Keratinocyte (primary cell): ENCODE data around the gene ESR2. TPM values are rescaled to one million over a fixed set of nuclear protein-coding genes. Genes with fewer than 3 reads are reported as not detected.

Source experiments
- DNase-seq: peaks from one replicate; pipeline ENCODE4 v3.0.0-alpha.2; 2011; ENCODE audit warnings: low read depth, missing footprints, low spot score
- FAIRE-seq: peaks from 2 replicates; lab custom pipeline; 2011; peaks lifted over from hg19 to GRCh38; lab: Jason Lieb, UNC
- H2AFZ ChIP-seq: 2 replicates; pipeline ENCODE4 v1.6.0; 2012; ENCODE audit warnings: low read length, control low read depth, inconsistent platforms; ENCODE audit not compliant: control insufficient read depth
- H3K27ac ChIP-seq: 2 replicates; pipeline ENCODE4 v1.5.1; 2011; ENCODE audit warnings: low read length; ENCODE audit not compliant: control insufficient read depth, insufficient read depth
- H3K27me3 ChIP-seq: 3 replicates; pipeline ENCODE4 v1.6.0; 2011; ENCODE audit warnings: low read length; ENCODE audit not compliant: control insufficient read depth, insufficient read depth; ENCODE audit errors: extremely low read depth
- H3K36me3 ChIP-seq, 2 experiments: 2 replicates in 1 of 2; 3 replicates in 1 of 2; pipeline ENCODE4 v1.5.1; 2011; ENCODE audit warnings: low read length in 2 of 2, mild to moderate bottlenecking in 1 of 2; ENCODE audit not compliant: control insufficient read depth in 2 of 2, insufficient read depth in 2 of 2; ENCODE audit errors: extremely low read depth in 1 of 2
- H3K4me1 ChIP-seq: 3 replicates; pipeline ENCODE4 v1.5.1; 2011; ENCODE audit warnings: low read length; ENCODE audit not compliant: control insufficient read depth, insufficient read depth; ENCODE audit errors: extremely low read depth
- H3K4me2 ChIP-seq: 3 replicates; pipeline ENCODE4 v1.6.0; 2011; ENCODE audit warnings: low read depth, low read length; ENCODE audit not compliant: control insufficient read depth, insufficient read depth; ENCODE audit errors: extremely low read depth
- H3K4me3 ChIP-seq, 3 experiments: fragments of 200-600 bp in 1 of 3; sonication (generic) in 1 of 3; 2 replicates in 2 of 3; 3 replicates in 1 of 3; pipeline ENCODE4 v1.5.1; 2011 to 2016; ENCODE audit warnings: low read length in 3 of 3, mild to moderate bottlenecking in 3 of 3, control low read depth in 2 of 3, inconsistent platforms in 1 of 3, low read depth in 1 of 3, mixed read lengths in 1 of 3, mixed run types in 1 of 3, moderate library complexity in 1 of 3; ENCODE audit not compliant: control insufficient read depth in 2 of 3, insufficient read depth in 2 of 3; ENCODE audit errors: extremely low read depth in 1 of 3
- H3K79me2 ChIP-seq: 2 replicates; pipeline ENCODE4 v1.6.0; 2012; ENCODE audit warnings: low read length; ENCODE audit not compliant: control insufficient read depth, insufficient read depth
- H3K9ac ChIP-seq: 3 replicates; pipeline ENCODE4 v1.6.0; 2011; ENCODE audit warnings: low read length; ENCODE audit not compliant: control insufficient read depth, insufficient read depth; ENCODE audit errors: extremely low read depth
- H3K9me1 ChIP-seq: 3 replicates; pipeline ENCODE4 v1.6.0; 2011; ENCODE audit warnings: low read length; ENCODE audit not compliant: control insufficient read depth, insufficient read depth; ENCODE audit errors: extremely low read depth
- H3K9me3 ChIP-seq: 2 replicates; pipeline ENCODE4 v1.5.1; 2012; ENCODE audit warnings: low read depth, low read length; ENCODE audit not compliant: control insufficient read depth
- H4K20me1 ChIP-seq: 3 replicates; pipeline ENCODE4 v1.6.0; 2011; ENCODE audit warnings: low read length; ENCODE audit not compliant: control insufficient read depth, insufficient read depth; ENCODE audit errors: extremely low read depth
- CTCF ChIP-seq, 3 experiments: IDR thresholded peaks in 1 of 3; conservative IDR thresholded peaks in 1 of 3; optimal IDR thresholded peaks in 1 of 3; 2 replicates in 2 of 3; 3 replicates in 1 of 3; pipeline versions ENCODE3 to v1.5.1; 2011; ENCODE audit warnings: low read length in 3 of 3, mild to moderate bottlenecking in 3 of 3, moderate library complexity in 2 of 3, control low read depth in 1 of 3, inconsistent platforms in 1 of 3; ENCODE audit not compliant: insufficient read depth in 2 of 3; ENCODE audit errors: extremely low read depth in 1 of 3
- EZH2 ChIP-seq: IDR thresholded peaks from one replicate; pipeline ENCODE4 v1.6.1; 2012; ENCODE audit warnings: inconsistent platforms, mild to moderate bottlenecking, low read length, moderate library complexity
- dilution Hi-C: fragments of 300-500 bp; cut with MboI; formaldehyde crosslinking; loops from one replicate; pipeline ENCODE4 v1.7.0; 2020; ENCODE audit warnings: low sequenced_read_pairs; ENCODE audit not compliant: extremely low pct_ligation_motif_present
- polyA plus RNA-seq, 5 experiments: library from polyadenylated mRNA; depleted of rRNA in 3 of 5; stranded (reverse) in 3 of 5; stranded (forward) in 1 of 5; unstranded in 1 of 5; fragments of >200 nt; gene quantifications; 1 replicate in 1 of 5; 2 replicates in 3 of 5; 3 replicates in 1 of 5; pipeline versions ENCODE4 v1.2.1 to v1.2.3, GENCODE V29; 2011 to 2012; ENCODE audit warnings: missing spikeins in 2 of 5, low read depth in 1 of 5, low replicate concordance in 1 of 5

The ESR2 gene
- polyA plus RNA-seq, 1 donor (not counting 4 experiments of a cell fraction or from before 2014, with no cell fraction given) = 0.03 TPM

- FAIRE-seq (no peak), DNase-seq (no peak)
- Histone ChIP-seq H3K9me3 (no peaks in the 10 kb centered on the region), H4K20me1 (no peaks in the 10 kb centered on the region), H3K4me3 (no peak overlapping the region), H3K27me3 (no peaks in the 10 kb centered on the region), H3K27ac (no peak overlapping the region), H3K36me3 (no peaks in the 10 kb centered on the region), H3K4me1 (peaks cover 9% of the 10 kb centered on the region), H3K79me2 (no peaks in the 10 kb centered on the region), H3K4me2 (no peak overlapping the region), H3K9ac (no peak overlapping the region), H2AFZ (no peak overlapping the region), H3K9me1 (no peaks in the 10 kb centered on the region)
- TF ChIP-seq EZH2 (no peak), CTCF (optimal IDR thresholded peaks at IDR 0.05 in 1 of 3, IDR thresholded peaks at IDR 0.05 in 1 of 3, conservative IDR thresholded peaks at IDR 0.05 in 1 of 3; ENCODE audit: extremely low read depth in 1 of 3, insufficient read depth in 2 of 3, low read length in 3 of 3) (no peak)
- dilution Hi-C loops = no loop called here
These were observed 201.8 kb downstream of the ESR2 start for GRCh38 chr14:64092338-64092737.

GRCh38 chr14:64091217-64091616, 203.0 kb downstream of the ESR2 start:
- no peak for FAIRE-seq
- Histone ChIP-seq H3K9me1 (no peaks in the 10 kb centered on the region), H3K79me2 (no peaks in the 10 kb centered on the region), H3K27ac (no peak overlapping the region), H3K9ac (no peak overlapping the region), H3K36me3 (no peaks in the 10 kb centered on the region), H3K4me2 (no peak overlapping the region), H3K4me3 (no peak overlapping the region), H2AFZ (no peak overlapping the region), H4K20me1 (no peaks in the 10 kb centered on the region), H3K27me3 (no peaks in the 10 kb centered on the region), H3K9me3 (no peaks in the 10 kb centered on the region), H3K4me1 (peaks cover 9% of the 10 kb centered on the region)
- no peak for DNase-seq
- TF ChIP-seq EZH2 (no peak), CTCF (optimal IDR thresholded peaks at IDR 0.05 in 1 of 3, IDR thresholded peaks at IDR 0.05 in 1 of 3, conservative IDR thresholded peaks at IDR 0.05 in 1 of 3; ENCODE audit: extremely low read depth in 1 of 3, insufficient read depth in 2 of 3, low read length in 3 of 3) (no peak)
- dilution Hi-C loops = no loop called here
